T-helper 22 cell (primary cell): ENCODE results near the gene CRYBB3.
"Not testable (repeated sequence)": the region's sequence is repeated elsewhere in the genome, so short reads cannot be mapped to it uniquely, and the experiment has no call there.

Source experiments
- DNase-seq: peaks from one replicate; pipeline ENCODE4 v3.0.0-alpha.2; 2020; ENCODE audit warnings: low read depth

CRYBB3 gene

DNA sequence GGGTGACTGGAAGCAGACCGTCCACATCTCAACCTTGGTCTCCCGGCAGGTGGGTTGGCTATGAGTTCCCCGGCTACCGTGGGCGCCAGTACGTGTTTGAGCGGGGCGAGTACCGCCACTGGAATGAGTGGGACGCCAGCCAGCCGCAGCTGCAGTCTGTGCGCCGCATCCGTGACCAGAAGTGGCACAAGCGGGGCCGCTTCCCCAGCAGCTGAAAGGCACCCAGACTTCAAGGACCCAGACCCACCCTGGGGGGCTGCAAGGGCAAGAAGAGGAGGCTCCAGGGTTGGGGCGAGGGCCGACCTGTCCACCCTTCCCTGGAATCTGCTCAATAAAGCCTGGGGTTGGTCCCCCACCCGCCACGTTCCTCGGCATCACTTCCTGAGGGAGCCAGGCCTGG, 7.3 kb downstream of the CRYBB3 start:
- DNase-seq = no peak

DNA sequence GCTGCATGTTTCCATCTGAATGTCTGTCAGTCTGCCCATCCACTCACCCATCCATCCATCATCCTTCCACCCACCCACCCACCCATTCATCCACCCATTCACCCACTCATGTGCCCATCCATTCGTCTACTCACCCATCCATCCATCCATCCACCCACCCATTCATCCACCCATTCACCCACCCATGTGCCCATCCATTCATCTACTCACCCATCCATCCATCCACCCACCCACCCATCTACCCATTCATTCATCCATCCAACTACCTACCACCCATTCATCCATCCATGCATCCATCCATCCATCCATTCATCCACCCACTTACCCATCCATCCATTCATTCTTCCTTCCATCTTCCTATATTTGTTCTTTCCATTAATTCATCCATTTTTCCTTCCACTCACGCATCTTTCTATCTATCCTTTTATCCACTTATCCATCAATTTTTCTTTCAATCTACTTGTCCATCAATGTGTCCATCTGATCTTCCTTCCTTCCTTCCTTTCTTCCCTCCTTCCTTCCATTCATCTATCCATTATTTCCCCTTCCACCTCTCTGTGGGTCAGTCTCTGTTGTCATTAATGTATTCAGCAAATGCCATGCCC, 8.0 kb downstream of the CRYBB3 start:
- no peak for DNase-seq

DNA sequence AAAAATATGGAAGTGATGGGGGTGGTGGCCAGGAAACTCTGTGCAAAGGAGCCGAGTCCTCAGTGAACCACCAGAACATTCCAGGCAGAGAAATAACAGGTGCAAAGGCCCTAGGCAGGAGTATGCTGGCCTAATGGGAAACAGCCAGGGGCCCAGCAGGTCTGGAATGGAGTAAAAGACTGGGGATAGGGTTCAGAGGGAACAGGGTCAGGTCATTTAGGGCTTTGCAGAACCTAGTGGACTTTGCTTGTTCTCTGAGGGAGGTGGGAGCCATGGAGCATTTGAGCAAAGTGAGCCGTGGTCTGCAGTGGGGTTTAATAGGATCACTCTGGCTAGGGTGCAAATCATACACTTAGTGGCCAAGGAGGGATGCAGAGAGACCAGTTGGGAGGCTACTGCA, 8.7 kb downstream of the CRYBB3 start:
- no peak for DNase-seq

DNA sequence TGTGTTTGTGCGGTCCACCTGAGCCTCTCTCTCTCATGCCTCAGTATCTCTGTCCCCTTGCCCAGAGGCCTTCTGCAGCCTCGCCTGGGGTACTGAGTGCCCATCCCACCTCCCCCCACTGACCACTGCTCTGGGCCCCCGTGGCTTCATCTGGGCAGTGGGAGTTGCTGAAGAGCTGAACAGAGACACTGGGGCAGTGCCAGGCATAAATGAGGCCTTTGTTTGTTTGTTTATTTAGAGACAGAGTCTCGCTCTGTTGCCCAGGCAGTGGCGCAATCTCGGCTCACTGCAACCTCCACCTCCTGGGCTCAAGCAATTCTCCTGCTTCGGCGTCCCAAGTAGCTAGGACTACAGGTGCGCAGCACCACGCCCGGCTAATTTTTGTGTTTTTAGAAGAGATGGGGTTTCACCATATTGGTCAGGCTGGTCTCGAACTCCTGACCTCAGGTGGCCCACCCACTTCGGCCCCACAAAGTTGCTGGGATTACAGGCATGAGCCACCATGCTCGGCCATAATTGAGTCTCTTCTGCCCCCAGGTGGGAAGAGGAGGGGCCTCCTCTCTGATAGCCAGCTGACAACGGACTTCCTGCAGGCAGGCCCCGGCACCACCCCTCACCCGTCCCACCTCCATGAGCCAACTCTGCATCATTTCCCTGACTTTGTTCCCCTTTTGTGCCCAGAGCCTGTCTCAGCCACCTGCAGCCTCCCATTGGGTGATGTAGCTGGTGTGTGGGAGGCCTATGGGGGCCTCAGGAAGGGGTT, 9.3 kb downstream of the CRYBB3 start:
- no peak for DNase-seq

DNA sequence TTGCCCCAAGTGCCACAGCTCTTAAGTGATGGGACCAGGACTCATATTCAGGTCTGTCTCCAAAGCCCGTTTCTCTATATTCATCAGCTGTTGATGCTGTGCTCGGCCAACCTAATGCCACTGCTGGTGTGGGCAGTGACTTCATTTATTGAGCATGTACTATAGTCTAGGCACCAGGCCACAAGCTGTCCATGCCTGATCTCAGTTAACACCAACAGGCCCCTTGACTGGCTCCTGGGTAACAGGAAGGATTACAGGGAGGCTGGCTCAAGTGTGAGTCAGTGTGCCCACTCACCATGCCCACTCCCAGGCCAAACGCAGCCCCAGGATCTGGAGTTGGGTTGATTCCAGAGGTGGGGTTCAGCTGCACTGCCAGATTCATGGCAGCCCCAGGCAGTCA, 11.1 kb downstream of the CRYBB3 start:
- no peak for DNase-seq

DNA sequence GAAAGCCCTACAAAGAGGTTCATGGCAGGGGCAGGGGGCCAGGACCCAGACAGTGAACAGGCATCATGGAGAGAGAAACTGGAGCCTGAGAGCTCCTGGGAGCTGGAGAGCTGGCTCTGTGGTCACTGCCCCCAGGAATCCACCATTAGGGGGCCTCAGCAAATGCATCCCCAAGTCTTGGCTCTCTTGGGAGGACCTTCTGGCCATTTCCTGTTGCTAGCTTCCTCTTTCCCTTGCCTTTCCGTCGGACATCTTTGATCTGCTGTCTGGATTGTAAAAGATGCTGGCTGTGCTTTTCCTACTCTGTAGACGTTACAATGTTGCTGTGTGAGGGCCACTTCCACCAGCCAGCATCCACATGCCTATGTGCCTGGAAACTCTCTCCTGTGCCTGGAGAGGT, 12.7 kb downstream of the CRYBB3 start:
- DNase-seq = no peak

DNA sequence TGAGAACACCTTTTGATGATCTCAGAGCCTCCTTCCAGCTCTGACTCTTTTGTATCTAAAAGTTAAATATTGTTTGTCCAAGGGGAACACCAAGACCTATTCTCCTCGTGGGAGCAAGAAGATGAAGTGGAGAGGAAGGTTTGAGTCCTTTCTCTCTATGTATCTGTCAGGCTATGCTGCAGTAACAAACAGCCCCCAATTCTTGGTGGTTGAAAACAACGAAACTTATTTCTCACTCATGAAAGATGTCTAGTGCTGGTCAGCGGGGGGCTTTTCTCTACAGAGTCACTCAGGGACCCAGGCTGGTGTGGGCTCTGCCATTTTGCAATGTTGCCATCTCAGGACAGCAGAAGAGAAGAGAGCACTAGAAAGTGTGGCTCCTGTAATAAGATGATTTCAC, 13.6 kb downstream of the CRYBB3 start:
- no peak for DNase-seq

DNA sequence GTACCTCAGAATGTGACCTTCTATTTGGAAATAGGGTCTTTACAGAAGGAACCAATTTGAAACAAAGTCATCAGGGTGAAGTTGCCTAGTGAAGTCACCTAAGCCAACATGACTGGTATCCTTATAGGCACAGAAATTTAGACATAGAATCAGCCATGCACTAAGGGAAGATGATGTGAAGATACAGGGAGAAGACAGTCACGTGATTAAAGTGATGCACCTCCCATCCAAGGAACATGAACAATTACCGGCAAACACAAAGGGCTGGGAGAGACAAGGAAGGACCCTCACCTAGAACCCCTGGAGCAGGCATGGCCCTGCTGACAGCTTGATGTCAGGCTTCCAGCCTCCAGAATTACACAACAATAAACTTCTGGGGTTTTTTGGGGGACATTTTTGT, 16.6 kb downstream of the CRYBB3 start:
- no peak for DNase-seq

DNA sequence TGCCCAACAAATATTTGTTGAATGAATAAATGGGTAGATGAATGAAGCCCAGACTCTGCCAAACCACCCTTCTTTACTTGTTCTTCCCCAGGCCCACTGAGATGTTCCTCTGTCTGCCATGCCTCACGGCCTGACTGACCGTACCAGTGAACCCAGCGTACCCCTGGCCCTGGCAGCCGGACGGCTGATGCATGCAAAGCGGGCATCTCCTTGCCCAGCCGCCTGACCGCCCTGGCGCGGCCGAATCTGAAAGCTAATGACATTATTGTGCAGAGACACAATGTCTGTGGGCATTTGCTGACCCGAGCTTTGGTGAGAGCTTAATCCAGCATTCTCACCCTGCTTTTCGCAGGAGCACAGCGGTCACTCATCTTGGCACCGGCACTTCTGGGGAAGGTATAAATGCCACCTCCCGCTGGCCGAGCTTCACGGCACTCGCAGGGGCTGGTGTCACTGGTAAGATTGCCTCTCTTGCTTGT, 19.6 kb downstream of the CRYBB3 start, which contains the start of gene CRYBB2:
CRYBB2 (plus strand) TSS at position 429 of the 479 bp plus-strand sequence. CDS start 1,791 bp downstream, outside the sequence.
- no peak for DNase-seq

DNA sequence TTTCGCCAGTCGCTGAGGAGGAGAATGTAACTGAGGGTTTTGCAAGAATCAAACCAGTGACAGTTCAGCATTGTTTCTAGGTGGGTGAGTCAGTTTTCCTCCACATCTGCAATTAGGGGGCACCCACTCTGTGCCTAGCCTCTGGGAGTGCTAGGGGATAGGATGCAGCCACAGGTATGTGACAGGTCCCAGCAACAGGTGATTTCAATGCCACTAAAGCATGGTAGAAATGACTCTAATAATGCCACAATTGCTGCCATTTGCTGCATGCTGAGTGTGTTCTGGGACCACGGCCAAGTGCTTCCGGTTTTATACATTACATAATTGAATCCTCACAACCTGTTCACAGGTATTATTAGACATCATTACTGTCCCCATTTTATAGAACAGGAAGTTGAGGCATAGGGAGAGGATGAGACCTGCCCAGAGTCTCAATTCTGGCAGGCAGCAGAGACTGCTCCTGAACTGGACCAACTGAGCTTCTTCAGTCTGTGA, 20.3 kb downstream of the CRYBB3 start:
- no peak for DNase-seq

DNA sequence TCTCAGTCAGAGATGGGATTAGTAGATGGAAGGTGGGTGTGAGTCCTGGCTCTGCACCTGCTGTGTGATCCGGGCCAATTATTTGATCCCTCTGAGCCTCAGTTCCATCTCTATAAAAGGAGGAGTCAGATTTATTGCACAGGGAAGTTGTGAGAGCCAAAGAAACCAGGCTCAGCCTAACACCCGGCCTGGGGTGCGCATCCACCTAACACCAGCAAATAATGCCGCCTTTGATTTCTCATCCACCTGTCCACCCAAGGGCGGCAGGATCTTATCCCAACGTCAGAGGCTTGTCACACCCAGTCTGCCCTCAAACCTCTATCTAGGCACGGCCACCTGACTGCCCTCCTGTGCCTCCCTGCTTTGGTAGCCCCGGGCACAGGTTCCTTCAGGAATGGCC, 22.1 kb downstream of the CRYBB3 start:
- no peak for DNase-seq

DNA sequence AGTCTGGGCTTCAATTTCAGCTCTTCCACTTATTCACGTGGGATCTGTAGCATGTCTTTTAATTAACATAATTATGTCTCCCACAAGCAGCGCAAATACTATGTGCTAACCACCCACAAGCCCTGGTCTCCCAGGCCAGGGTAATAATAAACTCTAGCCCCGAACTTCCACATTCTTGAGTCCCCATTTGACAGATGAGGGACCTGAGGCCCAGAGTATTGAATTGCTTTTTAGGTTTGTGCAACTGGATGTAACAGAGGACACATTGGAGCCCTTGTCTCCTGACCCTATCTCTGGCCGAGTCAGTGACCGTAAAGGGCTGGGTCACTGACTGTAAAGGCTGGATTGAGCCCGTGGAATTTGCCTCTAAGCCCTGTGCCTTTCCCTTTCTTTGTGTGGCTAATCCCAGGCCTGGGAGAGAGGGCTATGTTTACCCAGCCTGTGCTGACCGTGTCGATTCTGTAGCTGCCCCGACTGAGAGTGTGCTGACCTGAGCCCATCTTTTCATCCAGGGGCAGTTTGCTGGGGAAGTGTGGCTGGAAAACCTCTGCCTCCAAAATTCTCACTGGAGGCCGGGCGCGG, 23.7 kb downstream of the CRYBB3 start:
- DNase-seq = no peak

DNA sequence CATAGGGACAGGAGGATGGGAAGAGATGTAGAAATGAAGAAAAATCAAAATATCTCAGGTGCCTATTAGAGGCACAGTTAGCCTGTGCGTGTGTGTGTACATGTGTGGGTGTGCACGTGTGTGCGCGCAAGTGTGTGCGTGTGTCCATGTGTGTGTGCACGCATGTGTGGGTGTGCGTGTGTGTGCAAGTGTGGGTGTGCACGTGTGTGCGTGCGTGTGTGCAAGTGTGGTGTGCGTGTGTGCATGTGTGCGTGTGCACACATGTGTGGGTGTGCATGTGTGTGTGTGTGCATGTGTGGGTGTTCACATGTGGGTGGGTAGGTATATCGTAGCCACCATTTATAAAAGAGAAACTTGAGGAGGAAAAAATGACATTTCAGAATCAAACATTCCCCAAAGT, 29.2 kb downstream of the CRYBB3 start:
- DNase-seq = no peak

DNA sequence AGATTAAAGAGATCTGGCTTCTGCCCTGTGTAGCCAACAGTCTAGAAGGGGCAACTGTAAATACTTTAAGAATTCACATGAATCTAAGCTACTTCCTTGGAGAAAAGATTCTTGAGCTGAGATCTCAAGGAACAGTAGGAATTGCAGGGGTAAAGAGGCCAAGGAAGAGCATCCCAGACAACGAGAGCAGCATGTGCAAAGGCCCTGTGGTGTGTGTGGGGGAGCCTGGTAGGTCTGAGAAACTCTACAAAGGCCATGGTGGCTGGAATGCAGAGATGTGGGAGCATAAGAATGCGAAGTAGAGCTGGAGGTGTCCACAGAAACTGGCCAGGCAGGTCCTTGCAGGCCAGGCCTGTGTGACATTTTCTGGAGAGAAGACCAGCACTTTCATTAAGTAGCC, 31.1 kb downstream of the CRYBB3 start:
- DNase-seq = not testable (repeated sequence)

DNA sequence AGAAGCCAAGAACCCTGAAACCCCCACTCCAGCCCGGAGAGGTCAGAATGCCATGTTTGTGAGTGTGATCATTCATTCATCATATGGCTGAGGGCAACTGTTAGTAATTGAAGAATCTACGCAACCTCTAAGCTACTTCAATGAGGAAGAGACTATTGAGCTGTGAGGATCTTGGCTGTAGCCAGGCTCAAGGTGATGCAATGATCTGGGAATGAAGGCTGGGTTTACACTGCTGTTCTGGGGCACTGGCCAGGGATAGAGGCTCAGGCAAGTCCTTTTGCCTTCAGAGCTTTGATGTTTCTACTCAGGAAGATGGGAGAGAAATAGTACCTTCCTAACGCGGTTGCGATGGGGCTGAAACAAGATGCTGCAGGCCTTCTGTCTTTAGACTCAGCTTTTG, 32.6 kb downstream of the CRYBB3 start:
- DNase-seq = no peak

DNA sequence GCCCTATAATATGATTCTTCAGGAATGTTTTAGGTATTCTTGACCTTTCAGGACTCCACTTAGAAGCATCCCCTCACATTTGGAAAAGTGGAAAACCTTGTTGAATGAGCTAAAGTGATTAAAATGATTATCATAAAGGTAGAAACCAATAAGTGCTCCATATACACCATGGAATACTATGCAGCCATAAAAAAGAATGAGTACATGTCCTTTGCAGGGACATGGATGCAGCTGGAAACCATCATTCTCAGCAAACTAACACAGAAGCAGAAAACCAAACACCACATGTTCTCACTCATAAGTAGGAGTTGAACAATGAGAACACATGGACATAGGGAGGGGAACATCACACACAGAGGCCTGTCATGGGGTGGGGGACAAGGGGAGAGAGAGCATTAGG, 34.0 kb downstream of the CRYBB3 start:
- DNase-seq = not testable (repeated sequence)

DNA sequence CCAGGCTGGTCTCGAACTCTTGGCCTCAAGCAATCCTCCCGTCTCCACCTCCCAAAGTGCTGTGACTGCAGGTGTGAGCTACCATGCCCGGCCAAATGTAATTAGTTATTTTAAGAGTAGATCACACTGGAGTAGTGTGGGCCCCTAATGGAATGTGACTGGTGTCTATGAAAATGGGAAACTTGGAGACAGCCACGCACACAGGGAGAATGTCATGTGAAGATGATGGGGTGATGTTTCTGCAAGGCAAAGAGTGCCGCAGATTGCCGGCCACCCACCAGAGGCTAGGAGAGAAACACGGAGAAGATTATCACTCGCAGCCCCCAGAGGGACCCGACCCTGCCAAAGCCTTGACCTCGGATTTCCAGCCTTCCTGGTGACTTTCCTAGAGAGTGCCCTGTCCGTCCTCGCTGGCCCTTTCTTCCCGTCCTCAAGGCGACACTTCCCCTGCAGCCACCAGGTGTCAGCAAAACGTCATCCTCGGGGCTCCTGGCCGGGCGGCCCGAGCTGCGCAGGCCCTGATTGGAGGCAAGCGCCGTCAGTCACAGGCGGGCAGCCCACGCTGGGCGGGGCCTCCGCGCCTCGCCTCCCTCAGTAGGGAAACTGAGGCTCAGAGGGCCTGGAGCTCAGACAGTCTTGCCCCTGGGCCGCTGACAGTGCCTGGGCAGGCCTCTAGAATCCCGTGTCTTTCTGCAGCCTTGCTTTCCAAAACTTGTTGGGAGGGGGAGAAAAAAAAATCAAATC, 36.1 kb downstream of the CRYBB3 start:
- no peak for DNase-seq

DNA sequence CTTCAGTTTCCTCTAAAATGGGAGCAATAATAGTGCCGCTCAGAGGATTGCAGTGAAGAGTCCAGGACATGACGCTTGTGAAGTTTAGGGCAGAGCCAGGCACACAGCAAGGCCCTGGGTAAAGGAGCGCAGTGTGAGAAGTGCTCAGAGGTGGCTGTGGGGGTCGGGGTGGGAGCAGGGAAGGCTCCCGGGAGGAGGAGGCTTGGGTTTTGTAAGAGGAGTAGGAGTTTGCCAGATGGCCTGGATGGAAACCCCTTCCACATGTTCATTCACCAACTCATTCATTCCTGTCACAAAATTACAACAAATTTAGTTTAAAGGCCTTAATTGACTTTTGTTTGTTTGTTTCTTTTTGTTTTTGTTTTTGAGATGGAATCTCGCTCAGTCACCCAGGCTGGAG, 36.8 kb downstream of the CRYBB3 start:
- DNase-seq = no peak

DNA sequence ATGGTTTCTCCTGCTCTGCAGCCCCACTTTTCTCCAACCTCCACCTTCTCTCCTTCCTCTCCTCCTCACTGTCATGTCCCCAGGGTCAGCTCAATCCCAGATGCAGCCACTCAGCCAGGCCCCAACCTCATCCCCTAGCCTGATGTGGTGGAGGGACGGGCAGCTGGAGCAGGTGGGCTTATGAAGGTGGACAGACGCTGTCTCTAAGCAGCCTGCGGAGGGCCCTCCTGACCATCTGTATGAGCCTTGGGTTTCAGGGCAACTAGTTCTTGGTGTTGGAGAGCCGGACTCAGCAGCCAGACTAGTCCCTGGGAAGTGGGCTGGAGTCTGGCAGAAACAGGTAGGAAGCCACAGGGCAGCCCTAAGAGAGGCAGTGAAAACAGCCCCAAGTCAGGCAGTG, 37.8 kb downstream of the CRYBB3 start:
- DNase-seq = no peak

DNA sequence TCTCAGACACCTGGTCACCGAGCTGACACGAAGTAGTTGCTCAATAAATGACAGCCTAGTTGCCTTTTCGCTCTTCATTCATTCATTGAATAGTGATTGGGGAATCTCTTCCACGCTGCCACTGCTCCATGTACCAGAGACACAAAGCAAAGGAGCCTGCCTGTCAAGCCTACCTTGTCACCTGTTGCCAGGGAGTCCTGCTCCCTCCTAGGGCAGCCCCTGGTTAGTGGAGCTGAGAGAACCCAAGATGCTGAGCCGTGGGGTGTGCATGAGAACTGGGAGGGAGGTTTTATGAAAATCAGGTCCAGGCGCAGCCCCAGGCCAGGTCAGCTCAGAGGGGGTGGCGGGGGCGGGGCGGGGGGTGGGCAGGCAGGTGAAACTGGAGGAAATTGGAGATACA, 38.4 kb downstream of the CRYBB3 start:
- not testable (repeated sequence) for DNase-seq

DNA sequence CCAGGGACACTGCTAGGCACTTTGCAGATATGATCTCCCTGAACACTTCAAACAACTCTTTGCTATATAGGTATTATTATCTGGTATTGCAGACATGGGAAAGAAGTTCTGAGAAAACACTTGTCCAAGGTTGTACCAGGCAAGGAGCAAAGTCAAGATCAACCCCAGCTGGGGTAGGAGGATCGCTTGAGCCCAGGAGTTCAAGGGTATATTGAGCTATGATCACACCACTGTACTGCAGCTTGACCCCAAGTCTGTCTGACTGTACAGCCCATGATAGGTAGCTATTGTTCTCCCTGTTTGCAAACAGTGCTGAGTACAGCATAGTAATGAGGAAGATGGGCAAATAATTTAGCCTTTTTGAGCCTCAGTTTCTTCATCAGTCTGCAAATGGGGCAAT, 55.5 kb downstream of the CRYBB3 start:
- DNase-seq = not testable (repeated sequence)
